Coronary artery (tissue), 2 donors: ENCODE data around the gene PRF1.
A peak's percentile ranks its signal among the peaks of the same experiment; 100 is the strongest.

Source experiments
- DNase-seq: peaks from one replicate; pipeline ENCODE4 v3.0.0-alpha.2; 2017; ENCODE audit warnings: low spot score
- H3K27ac ChIP-seq, 2 donors: fragments of 200-600 bp; sonication (generic); one replicate each; pipeline ENCODE4 v1.5.1; 2016 to 2019
- H3K4me3 ChIP-seq: fragments of 200-600 bp; sonication (generic); 2 replicates; pipeline ENCODE4 v1.5.1; 2016; ENCODE audit warnings: mild to moderate bottlenecking, moderate library complexity
- CTCF ChIP-seq: fragments of 200-600 bp; sonication (generic); IDR thresholded peaks from one replicate; pipeline ENCODE4 v1.5.1; 2019; ENCODE audit warnings: antibody characterized with exemption

The PRF1 gene

GRCh38 chr10:70552586-70552985, 50.0 kb downstream of the PRF1 start:
- H3K4me3 ChIP-seq = no peak overlapping the region
- no peak for DNase-seq
- peak overlapping the region in 1 of 2 donors; percentile 42 for H3K27ac ChIP-seq
- no peak for TF ChIP-seq CTCF

- peak overlapping the region; percentile 39 to 68 for H3K27ac ChIP-seq
- TF ChIP-seq CTCF = no peak
Measured at GRCh38 chr10:70551971-70552422, 50.5 kb downstream of the PRF1 start.

GRCh38 chr10:70551466-70551865, 51.1 kb downstream of the PRF1 start:
- H3K4me3 ChIP-seq = no peak overlapping the region
- TF ChIP-seq CTCF = no peak
- DNase-seq = no peak
- H3K27ac ChIP-seq = peak overlapping the region; percentile 39 to 68

More at GRCh38 chr10:70551971-70552422, 50.5 kb downstream of the PRF1 start:
- H3K4me3 ChIP-seq = no peak overlapping the region
- DNase-seq = peak; percentile 86

GRCh38 chr10:70550459-70550858, 52.1 kb downstream of the PRF1 start:
- no peak for TF ChIP-seq CTCF
- no peak overlapping the region for H3K27ac ChIP-seq
- DNase-seq = no peak

GRCh38 chr10:70549962-70550458, 52.5 kb downstream of the PRF1 start:
- no peak overlapping the region for H3K27ac ChIP-seq
- no peak for DNase-seq

More at GRCh38 chr10:70550459-70550858, 52.1 kb downstream of the PRF1 start:
- H3K4me3 ChIP-seq = no peak overlapping the region

GRCh38 chr10:70549351-70549961, 53.1 kb downstream of the PRF1 start:
- no peak for DNase-seq
- TF ChIP-seq CTCF = no peak
- H3K4me3 ChIP-seq = no peak overlapping the region
- H3K27ac ChIP-seq = no peak overlapping the region

More at GRCh38 chr10:70549962-70550458, 52.5 kb downstream of the PRF1 start:
- no peak overlapping the region for H3K4me3 ChIP-seq
- TF ChIP-seq CTCF = peak; percentile 91
